SK-N-SH treated with all-trans-retinoic acid at 6 μM for 48 hours (cell line): ENCODE results near the gene MBD5.

Experiments
- ATAC-seq: fragments of 200-7000 bp; cut with Tn5 transposase; 3 replicates; pipeline ENCODE4 v1.9.1; 2020; ENCODE audit warnings: mild to moderate bottlenecking, moderate library complexity
- ARNTL ChIP-seq: fragments of 450-650 bp; formaldehyde crosslinking; IDR thresholded peaks from 2 replicates; pipeline ENCODE4 v1.5.0; 2020; ENCODE audit warnings: low read depth, mild to moderate bottlenecking, moderate library complexity, borderline replicate concordance
- BACH2 ChIP-seq: fragments of 250-450 bp; sonication (Bioruptor Pico); IDR thresholded peaks from 2 replicates; pipeline ENCODE4 v1.9.0; 2021; ENCODE audit warnings: mild to moderate bottlenecking, borderline replicate concordance
- CSDC2 ChIP-seq: fragments of 250-450 bp; sonication (Bioruptor Pico); IDR thresholded peaks from 2 replicates; pipeline ENCODE4 v1.5.0; 2020; ENCODE audit warnings: mild to moderate bottlenecking, moderate library complexity
- ESRRG ChIP-seq: fragments of 250-450 bp; sonication (Bioruptor Pico); IDR thresholded peaks from 2 replicates; pipeline ENCODE4 v1.6.1; 2021; ENCODE audit warnings: mild to moderate bottlenecking
- GLIS3 ChIP-seq: fragments of 250-450 bp; sonication (Bioruptor Pico); IDR thresholded peaks from 2 replicates; pipeline ENCODE4 v1.5.0; 2020; ENCODE audit warnings: mild to moderate bottlenecking, moderate library complexity
- ISL1 ChIP-seq: fragments of 250-450 bp; sonication (Bioruptor Pico); IDR thresholded peaks from 2 replicates; pipeline ENCODE4 v2.1.2; 2022; ENCODE audit warnings: mild to moderate bottlenecking, moderate library complexity
- OSR1 ChIP-seq: fragments of 250-450 bp; sonication (Bioruptor Pico); IDR thresholded peaks from 2 replicates; pipeline ENCODE4 v1.8.0; 2022; ENCODE audit warnings: moderate library complexity, mild to moderate bottlenecking, inconsistent platforms
- PPARA ChIP-seq: fragments of 250-450 bp; sonication (Bioruptor Pico); IDR thresholded peaks from 2 replicates; pipeline ENCODE4 v1.5.0; 2020; ENCODE audit warnings: mild to moderate bottlenecking, borderline replicate concordance
- RARB ChIP-seq: fragments of 250-450 bp; sonication (Bioruptor Pico); IDR thresholded peaks from 2 replicates; pipeline ENCODE4 v1.8.0; 2021; ENCODE audit warnings: mild to moderate bottlenecking, moderate library complexity
- SNAI2 ChIP-seq: fragments of 250-450 bp; sonication (Bioruptor Pico); IDR thresholded peaks from 2 replicates; pipeline ENCODE4 v1.5.0; 2020; ENCODE audit warnings: mild to moderate bottlenecking, moderate library complexity
- TCF4 ChIP-seq: fragments of 250-450 bp; sonication (Bioruptor Pico); IDR thresholded peaks from 2 replicates; pipeline ENCODE4 v1.8.0; 2021; ENCODE audit warnings: mild to moderate bottlenecking, moderate library complexity, borderline replicate concordance
- TOX ChIP-seq: fragments of 250-450 bp; sonication (Bioruptor Pico); IDR thresholded peaks from 2 replicates; pipeline ENCODE4 v1.8.0; 2021; ENCODE audit warnings: mild to moderate bottlenecking, moderate library complexity, borderline replicate concordance
- ZC3H10 ChIP-seq: fragments of 250-450 bp; sonication (Bioruptor Pico); IDR thresholded peaks from 2 replicates; pipeline ENCODE4 v1.5.1; 2021; ENCODE audit warnings: mild to moderate bottlenecking, moderate library complexity
- ZFP3 ChIP-seq: fragments of 250-450 bp; sonication (Bioruptor Pico); IDR thresholded peaks from 2 replicates; pipeline ENCODE4 v1.5.0; 2020; ENCODE audit warnings: mild to moderate bottlenecking, moderate library complexity
- ZFP30 ChIP-seq: fragments of 450-650 bp; formaldehyde crosslinking; IDR thresholded peaks from 2 replicates; pipeline ENCODE4 v1.5.0; 2022; ENCODE audit warnings: mild to moderate bottlenecking, moderate library complexity
- ZNF565 ChIP-seq: fragments of 450-650 bp; formaldehyde crosslinking; conservative IDR thresholded peaks from 2 replicates; pipeline ENCODE4 v1.5.0; 2020; ENCODE audit warnings: low read depth, mild to moderate bottlenecking, moderate library complexity
- ZNF70 ChIP-seq: fragments of 450-650 bp; formaldehyde crosslinking; IDR thresholded peaks from 2 replicates; pipeline ENCODE4 v1.5.0; 2020; ENCODE audit warnings: mild to moderate bottlenecking, moderate library complexity
- ZNF8 ChIP-seq: fragments of 450-650 bp; formaldehyde crosslinking; IDR thresholded peaks from 2 replicates; pipeline ENCODE4 v1.5.0; 2020; ENCODE audit warnings: mild to moderate bottlenecking, moderate library complexity
- TF ChIP-seq, protein P1 (sequence below): fragments of 250-450 bp; sonication (Bioruptor Pico); IDR thresholded peaks from 2 replicates; pipeline ENCODE4 v1.5.1; 2020; ENCODE audit warnings: low read depth, mild to moderate bottlenecking, moderate library complexity
- TF ChIP-seq, protein P2 (sequence below): fragments of 250-450 bp; sonication (Bioruptor Pico); IDR thresholded peaks from 2 replicates; pipeline ENCODE4 v1.5.1; 2021; ENCODE audit warnings: mild to moderate bottlenecking, moderate library complexity
- TF ChIP-seq, protein P3 (sequence below): fragments of 250-450 bp; sonication (Bioruptor Pico); IDR thresholded peaks from 2 replicates; pipeline ENCODE4 v1.8.0; 2020; ENCODE audit warnings: mild to moderate bottlenecking, moderate library complexity, borderline replicate concordance
- TF ChIP-seq, protein P4 (sequence below): fragments of 250-450 bp; sonication (Bioruptor Pico); IDR thresholded peaks from 2 replicates; pipeline ENCODE4 v1.8.0; 2021; ENCODE audit warnings: low read depth, mild to moderate bottlenecking, moderate library complexity, borderline replicate concordance
- TF ChIP-seq, protein P5 (sequence below): fragments of 250-450 bp; sonication (Bioruptor Pico); IDR thresholded peaks from 2 replicates; pipeline ENCODE4 v1.5.0; 2020; ENCODE audit warnings: mild to moderate bottlenecking, moderate library complexity

Gene MBD5

DNA sequence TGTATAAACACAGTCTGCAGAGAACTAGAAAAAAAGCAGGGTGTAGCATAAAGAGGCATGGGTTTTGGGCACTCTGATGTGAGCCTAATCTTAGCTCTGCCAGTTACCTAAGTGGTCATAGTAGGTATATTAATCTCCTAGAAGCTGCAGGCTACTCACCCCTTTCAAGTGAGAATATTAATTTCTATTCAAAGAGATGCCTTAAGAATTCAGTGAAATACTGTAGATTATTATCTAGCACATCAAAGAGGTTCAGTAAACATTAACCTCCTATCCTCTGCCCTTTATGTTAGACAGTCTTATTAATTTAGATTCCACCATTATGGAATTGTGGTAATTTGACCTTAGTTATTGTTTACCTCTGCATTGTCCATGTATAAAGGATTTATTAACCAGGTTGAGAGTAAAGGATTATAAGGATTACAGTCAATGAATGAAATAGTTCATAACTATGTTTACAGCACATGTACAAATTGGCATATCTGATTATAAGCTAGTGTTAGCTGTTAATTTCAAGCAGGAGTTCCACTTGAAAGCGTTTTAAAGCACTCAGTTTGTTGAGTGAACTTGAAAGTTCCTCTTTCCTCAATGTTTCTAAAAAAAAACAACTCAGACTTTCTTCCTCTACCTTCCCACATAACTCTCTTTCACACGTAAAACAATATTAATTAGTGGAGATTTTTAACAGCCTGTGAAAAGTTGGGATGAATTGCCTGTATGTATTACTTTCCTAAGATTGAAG lies 473.1 kb downstream of the MBD5 start (continued):
- TF ChIP-seq CSDC2 (CRISPR knock-in tag) (no peak), ZC3H10 (CRISPR knock-in tag) (no peak), ZFP3 (CRISPR knock-in tag) (no peak), ESRRG (CRISPR knock-in tag) (no peak), TOX (CRISPR knock-in tag) (no peak), PPARA (CRISPR knock-in tag) (no peak)

DNA sequence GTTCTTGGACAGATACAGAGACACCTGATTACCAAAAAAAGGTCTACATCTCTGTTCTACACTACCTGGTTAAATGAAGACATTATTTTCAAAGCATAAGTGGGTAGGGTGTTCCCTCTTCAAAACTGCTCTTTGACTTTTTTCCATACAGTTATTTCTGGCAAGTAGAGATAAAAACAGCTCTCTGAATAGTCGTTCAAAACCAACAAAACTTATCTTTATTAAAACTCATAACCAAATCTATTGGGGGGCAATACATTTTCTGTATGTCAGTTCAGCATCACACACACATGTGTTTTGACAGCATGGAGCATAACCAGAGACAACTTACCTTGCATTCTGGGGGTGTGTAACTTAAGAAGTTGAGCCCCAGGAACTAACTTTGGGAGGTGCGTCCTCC lies 474.7 kb downstream of the MBD5 start:
- TF ChIP-seq, protein P1, sequence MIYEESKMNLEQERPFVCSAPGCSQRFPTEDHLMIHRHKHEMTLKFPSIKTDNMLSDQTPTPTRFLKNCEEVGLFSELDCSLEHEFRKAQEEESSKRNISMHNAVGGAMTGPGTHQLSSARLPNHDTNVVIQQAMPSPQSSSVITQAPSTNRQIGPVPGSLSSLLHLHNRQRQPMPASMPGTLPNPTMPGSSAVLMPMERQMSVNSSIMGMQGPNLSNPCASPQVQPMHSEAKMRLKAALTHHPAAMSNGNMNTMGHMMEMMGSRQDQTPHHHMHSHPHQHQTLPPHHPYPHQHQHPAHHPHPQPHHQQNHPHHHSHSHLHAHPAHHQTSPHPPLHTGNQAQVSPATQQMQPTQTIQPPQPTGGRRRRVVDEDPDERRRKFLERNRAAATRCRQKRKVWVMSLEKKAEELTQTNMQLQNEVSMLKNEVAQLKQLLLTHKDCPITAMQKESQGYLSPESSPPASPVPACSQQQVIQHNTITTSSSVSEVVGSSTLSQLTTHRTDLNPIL (CRISPR knock-in tag), result no peak
- TF ChIP-seq TCF4 (CRISPR knock-in tag) (no peak), RARB (no peak), ESRRG (CRISPR knock-in tag) (no peak), CSDC2 (CRISPR knock-in tag) (no peak), ARNTL (CRISPR knock-in tag) (no peak), ZNF565 (no peak), ZNF8 (no peak), BACH2 (CRISPR knock-in tag) (no peak), ZC3H10 (CRISPR knock-in tag) (no peak), ISL1 (CRISPR knock-in tag) (no peak), TOX (CRISPR knock-in tag) (no peak), ZNF70 (no peak), OSR1 (CRISPR knock-in tag) (no peak), PPARA (CRISPR knock-in tag) (no peak), SNAI2 (CRISPR knock-in tag) (no peak)
- TF ChIP-seq, protein P2, sequence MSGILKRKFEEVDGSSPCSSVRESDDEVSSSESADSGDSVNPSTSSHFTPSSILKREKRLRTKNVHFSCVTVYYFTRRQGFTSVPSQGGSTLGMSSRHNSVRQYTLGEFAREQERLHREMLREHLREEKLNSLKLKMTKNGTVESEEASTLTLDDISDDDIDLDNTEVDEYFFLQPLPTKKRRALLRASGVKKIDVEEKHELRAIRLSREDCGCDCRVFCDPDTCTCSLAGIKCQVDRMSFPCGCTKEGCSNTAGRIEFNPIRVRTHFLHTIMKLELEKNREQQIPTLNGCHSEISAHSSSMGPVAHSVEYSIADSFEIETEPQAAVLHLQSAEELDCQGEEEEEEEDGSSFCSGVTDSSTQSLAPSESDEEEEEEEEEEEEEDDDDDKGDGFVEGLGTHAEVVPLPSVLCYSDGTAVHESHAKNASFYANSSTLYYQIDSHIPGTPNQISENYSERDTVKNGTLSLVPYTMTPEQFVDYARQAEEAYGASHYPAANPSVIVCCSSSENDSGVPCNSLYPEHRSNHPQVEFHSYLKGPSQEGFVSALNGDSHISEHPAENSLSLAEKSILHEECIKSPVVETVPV (CRISPR knock-in tag), result no peak
- TF ChIP-seq, protein P3, sequence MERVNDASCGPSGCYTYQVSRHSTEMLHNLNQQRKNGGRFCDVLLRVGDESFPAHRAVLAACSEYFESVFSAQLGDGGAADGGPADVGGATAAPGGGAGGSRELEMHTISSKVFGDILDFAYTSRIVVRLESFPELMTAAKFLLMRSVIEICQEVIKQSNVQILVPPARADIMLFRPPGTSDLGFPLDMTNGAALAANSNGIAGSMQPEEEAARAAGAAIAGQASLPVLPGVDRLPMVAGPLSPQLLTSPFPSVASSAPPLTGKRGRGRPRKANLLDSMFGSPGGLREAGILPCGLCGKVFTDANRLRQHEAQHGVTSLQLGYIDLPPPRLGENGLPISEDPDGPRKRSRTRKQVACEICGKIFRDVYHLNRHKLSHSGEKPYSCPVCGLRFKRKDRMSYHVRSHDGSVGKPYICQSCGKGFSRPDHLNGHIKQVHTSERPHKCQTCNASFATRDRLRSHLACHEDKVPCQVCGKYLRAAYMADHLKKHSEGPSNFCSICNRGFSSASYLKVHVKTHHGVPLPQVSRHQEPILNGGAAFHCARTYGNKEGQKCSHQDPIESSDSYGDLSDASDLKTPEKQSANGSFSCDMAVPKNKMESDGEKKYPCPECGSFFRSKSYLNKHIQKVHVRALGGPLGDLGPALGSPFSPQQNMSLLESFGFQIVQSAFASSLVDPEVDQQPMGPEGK (CRISPR knock-in tag), result no peak
- TF ChIP-seq, protein P4, sequence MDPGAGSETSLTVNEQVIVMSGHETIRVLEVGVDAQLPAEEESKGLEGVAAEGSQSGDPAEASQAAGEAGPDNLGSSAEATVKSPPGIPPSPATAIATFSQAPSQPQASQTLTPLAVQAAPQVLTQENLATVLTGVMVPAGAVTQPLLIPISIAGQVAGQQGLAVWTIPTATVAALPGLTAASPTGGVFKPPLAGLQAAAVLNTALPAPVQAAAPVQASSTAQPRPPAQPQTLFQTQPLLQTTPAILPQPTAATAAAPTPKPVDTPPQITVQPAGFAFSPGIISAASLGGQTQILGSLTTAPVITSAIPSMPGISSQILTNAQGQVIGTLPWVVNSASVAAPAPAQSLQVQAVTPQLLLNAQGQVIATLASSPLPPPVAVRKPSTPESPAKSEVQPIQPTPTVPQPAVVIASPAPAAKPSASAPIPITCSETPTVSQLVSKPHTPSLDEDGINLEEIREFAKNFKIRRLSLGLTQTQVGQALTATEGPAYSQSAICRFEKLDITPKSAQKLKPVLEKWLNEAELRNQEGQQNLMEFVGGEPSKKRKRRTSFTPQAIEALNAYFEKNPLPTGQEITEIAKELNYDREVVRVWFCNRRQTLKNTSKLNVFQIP (CRISPR knock-in tag), result no peak
- TF ChIP-seq, protein P5, sequence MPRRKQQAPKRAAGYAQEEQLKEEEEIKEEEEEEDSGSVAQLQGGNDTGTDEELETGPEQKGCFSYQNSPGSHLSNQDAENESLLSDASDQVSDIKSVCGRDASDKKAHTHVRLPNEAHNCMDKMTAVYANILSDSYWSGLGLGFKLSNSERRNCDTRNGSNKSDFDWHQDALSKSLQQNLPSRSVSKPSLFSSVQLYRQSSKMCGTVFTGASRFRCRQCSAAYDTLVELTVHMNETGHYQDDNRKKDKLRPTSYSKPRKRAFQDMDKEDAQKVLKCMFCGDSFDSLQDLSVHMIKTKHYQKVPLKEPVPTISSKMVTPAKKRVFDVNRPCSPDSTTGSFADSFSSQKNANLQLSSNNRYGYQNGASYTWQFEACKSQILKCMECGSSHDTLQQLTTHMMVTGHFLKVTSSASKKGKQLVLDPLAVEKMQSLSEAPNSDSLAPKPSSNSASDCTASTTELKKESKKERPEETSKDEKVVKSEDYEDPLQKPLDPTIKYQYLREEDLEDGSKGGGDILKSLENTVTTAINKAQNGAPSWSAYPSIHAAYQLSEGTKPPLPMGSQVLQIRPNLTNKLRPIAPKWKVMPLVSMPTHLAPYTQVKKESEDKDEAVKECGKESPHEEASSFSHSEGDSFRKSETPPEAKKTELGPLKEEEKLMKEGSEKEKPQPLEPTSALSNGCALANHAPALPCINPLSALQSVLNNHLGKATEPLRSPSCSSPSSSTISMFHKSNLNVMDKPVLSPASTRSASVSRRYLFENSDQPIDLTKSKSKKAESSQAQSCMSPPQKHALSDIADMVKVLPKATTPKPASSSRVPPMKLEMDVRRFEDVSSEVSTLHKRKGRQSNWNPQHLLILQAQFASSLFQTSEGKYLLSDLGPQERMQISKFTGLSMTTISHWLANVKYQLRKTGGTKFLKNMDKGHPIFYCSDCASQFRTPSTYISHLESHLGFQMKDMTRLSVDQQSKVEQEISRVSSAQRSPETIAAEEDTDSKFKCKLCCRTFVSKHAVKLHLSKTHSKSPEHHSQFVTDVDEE, result no peak
- no peak for ATAC-seq

DNA sequence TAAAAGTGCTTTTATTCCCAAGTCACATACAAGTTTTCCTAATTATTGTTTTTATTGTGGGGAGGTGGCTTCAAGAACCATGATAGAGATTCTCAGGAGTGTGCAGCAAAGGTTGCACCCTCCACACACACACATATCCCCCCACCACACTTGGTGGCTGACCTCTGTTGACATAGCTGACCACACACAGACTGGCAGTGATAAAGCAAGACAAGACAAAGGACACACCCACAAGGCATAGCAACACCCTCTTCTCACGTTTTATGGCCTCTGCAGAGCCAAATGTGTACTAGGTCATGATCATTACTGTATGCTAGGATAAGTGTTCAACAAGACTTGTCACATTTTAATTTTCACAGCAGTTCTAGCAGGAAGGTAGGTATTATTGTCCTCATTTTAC lies 480.7 kb downstream of the MBD5 start:
- no peak for ATAC-seq
- TF ChIP-seq GLIS3 (no peak), ARNTL (CRISPR knock-in tag) (no peak), TCF4 (CRISPR knock-in tag) (no peak), OSR1 (CRISPR knock-in tag) (no peak), ZNF70 (no peak), ZFP30 (CRISPR knock-in tag) (no peak), ISL1 (CRISPR knock-in tag) (no peak), ZNF8 (no peak), ZC3H10 (CRISPR knock-in tag) (no peak), TOX (CRISPR knock-in tag) (no peak), SNAI2 (CRISPR knock-in tag) (no peak), PPARA (CRISPR knock-in tag) (no peak), ESRRG (CRISPR knock-in tag) (no peak), CSDC2 (CRISPR knock-in tag) (no peak)
- TF ChIP-seq, protein P1 (CRISPR knock-in tag), result no peak
- TF ChIP-seq, protein P5, result no peak
